ENCODE results near the gene FGF1. TPM values are rescaled to one million over a fixed set of nuclear protein-coding genes. Genes with fewer than 3 reads are reported as not detected.

The FGF1 gene
- total RNA-seq, 1 experiment from 2014 or later = not detected

- DNase-seq (ENCODE audit: low read depth, low spot score) (no peak), ATAC-seq (no peak)
- CTCF ChIA-PET = interaction anchor here (2.5 kb wide), 1 partner anchor 100 kb away, joined by 6 read pairs; no protein-coding TSS in a partner anchor
Observed at GRCh38 chr5:142613271-142613671, 72.6 kb downstream of the FGF1 start.

DNA sequence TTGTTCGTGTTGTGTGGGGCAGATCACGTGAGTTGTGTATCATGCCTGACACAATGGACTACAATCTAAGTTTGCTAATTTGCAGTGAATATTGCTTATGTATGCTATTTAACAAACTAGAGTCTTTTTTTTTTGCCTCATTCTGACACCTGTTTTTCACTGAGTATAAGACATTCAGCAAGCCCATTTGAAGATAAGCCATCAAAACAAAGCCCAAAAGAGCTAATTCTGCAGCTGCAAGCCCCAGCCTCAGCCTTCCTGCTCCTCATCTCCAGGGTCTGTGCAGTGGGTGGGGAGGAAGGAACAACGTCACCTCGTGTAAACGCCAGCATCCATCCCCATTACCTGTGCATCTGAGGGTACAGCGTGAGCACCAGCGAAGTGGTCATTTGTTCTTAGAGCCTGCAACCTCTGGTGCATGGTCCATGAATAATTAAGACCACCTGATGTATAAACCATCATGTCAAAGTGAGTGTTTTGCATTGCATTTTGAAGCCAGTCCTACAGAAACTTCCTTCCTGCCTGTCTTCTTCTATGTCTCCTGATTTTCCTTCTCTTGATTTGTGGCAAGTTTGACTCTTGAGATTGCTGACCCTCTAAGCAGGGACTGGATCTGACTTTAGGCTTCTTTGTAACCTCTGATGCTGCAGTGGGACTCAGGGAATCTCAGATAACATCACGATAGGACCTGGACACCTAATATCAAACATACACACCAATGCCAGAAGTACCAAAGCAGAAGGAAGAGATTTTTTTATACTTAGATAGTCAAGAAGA is 73.2 kb downstream of the FGF1 start:
- in situ Hi-C loops (cut with HindIII; ENCODE audit: low pct_unique_long_range_greater_than_20kb, low sequenced_read_pairs) = no loop called here
- no peaks in the 10 kb centered on the region for H3K27me3 ChIP-seq (ENCODE audit: control insufficient read depth, insufficient read depth, low read length)
- H3K4me3 ChIP-seq (ENCODE audit: low read depth in 2 of 2, low read length in 2 of 2) = no peak overlapping the region
- no TSS peak for BruUV-seq (replicated peaks)
- intact Hi-C loops (cut with micrococcal nuclease; ENCODE audit: unreplicated experiment) = no loop called here
- no peaks in the 10 kb centered on the region; the same call in 1 of the 2 replicates for H3K4me1 ChIP-seq (ENCODE audit: control insufficient read depth, insufficient read depth, low read length)
- no peak overlapping the region for H3K27ac ChIP-seq (ENCODE audit: low read length)
- ATAC-seq (no peak), DNase-seq (ENCODE audit: low read depth, low spot score) (no peak)
- H3K9me3 ChIP-seq (ENCODE audit: control insufficient read depth, insufficient read depth, low read depth, low read length) = no peaks in the 10 kb centered on the region
- ChIA-PET CTCF (interaction anchor here (0.6 kb wide), 2 partner anchors 30 to 418 kb away, joined by 8 to 10 read pairs; no protein-coding TSS in a partner anchor), POLR2A (no interaction called here)
- no peaks in the 10 kb centered on the region for H3K36me3 ChIP-seq (ENCODE audit: control insufficient read depth, insufficient read depth, low read length)
- TF ChIP-seq TCF7L2 (IDR thresholded peaks at IDR 0.05; ENCODE audit: low read depth, low read length) = no peak

More at GRCh38 chr5:142613271-142613671, 72.6 kb downstream of the FGF1 start:
- H3K27ac ChIP-seq (ENCODE audit: low read length) = no peak overlapping the region
- no peaks in the 10 kb centered on the region for H3K36me3 ChIP-seq (ENCODE audit: control insufficient read depth, insufficient read depth, low read length)
- BruUV-seq (replicated peaks) = no TSS peak
- H3K9me3 ChIP-seq (ENCODE audit: control insufficient read depth, insufficient read depth, low read depth, low read length) = no peaks in the 10 kb centered on the region
- no peak overlapping the region for H3K4me3 ChIP-seq (ENCODE audit: low read depth in 2 of 2, low read length in 2 of 2)
- POLR2A ChIA-PET = no interaction called here
- in situ Hi-C loops (cut with HindIII; ENCODE audit: low pct_unique_long_range_greater_than_20kb, low sequenced_read_pairs) = no loop called here
- intact Hi-C loops (cut with micrococcal nuclease; ENCODE audit: unreplicated experiment) = no loop called here
- no peaks in the 10 kb centered on the region; the same call in 1 of the 2 replicates for H3K4me1 ChIP-seq (ENCODE audit: control insufficient read depth, insufficient read depth, low read length)
- no peaks in the 10 kb centered on the region for H3K27me3 ChIP-seq (ENCODE audit: control insufficient read depth, insufficient read depth, low read length)
- no peak for TF ChIP-seq SIN3A (IDR thresholded peaks at IDR 0.05; ENCODE audit: borderline replicate concordance, insufficient read depth, low read depth, low read length)
- TF ChIP-seq REST (IDR thresholded peaks at IDR 0.05; ENCODE audit: insufficient read depth in 1 of 2, low read depth in 2 of 2, low read length in 1 of 2) = no peak
- TF ChIP-seq POLR2AphosphoS5 (IDR thresholded peaks at IDR 0.05; ENCODE audit: low read depth, low read length) = no peak
- no peak for TF ChIP-seq TCF7L2 (IDR thresholded peaks at IDR 0.05; ENCODE audit: low read depth, low read length)
- TF ChIP-seq CTCF (IDR thresholded peaks at IDR 0.05) = no peak

GRCh38 chr5:142611154-142611553 is 74.7 kb downstream of the FGF1 start:
- CTCF ChIA-PET = interaction anchor here (1.9 kb wide), 1 partner anchor 44 kb away, joined by 12 read pairs; no protein-coding TSS in a partner anchor
- in situ Hi-C loops (cut with HindIII; ENCODE audit: low pct_unique_long_range_greater_than_20kb, low sequenced_read_pairs) = no loop called here

More at GRCh38 chr5:142611154-142611553, 74.7 kb downstream of the FGF1 start:
- ATAC-seq = peak; percentile 94
- no peaks in the 10 kb centered on the region for H3K36me3 ChIP-seq (ENCODE audit: control insufficient read depth, insufficient read depth, low read length)
- POLR2A ChIA-PET = no interaction called here
- peak; percentile 73 for DNase-seq (ENCODE audit: low read depth, low spot score)
- TF ChIP-seq CTCF (IDR thresholded peaks at IDR 0.05) = peak; percentile 97
- TF ChIP-seq REST (IDR thresholded peaks at IDR 0.05; ENCODE audit: insufficient read depth in 1 of 2, low read depth in 2 of 2, low read length in 1 of 2) = no peak
- intact Hi-C loops (cut with micrococcal nuclease; ENCODE audit: unreplicated experiment) = loop anchor here (1.0 to 2.0 kb wide), 2 partner anchors 44 to 88 kb away; no protein-coding TSS in a partner anchor
- no TSS peak for BruUV-seq (replicated peaks)
- no peaks in the 10 kb centered on the region; the same call in 1 of the 2 replicates for H3K4me1 ChIP-seq (ENCODE audit: control insufficient read depth, insufficient read depth, low read length)
- H3K4me3 ChIP-seq (ENCODE audit: low read depth in 2 of 2, low read length in 2 of 2) = no peak overlapping the region
- no peaks in the 10 kb centered on the region for H3K9me3 ChIP-seq (ENCODE audit: control insufficient read depth, insufficient read depth, low read depth, low read length)
- H3K27ac ChIP-seq (ENCODE audit: low read length) = no peak overlapping the region
- no peaks in the 10 kb centered on the region for H3K27me3 ChIP-seq (ENCODE audit: control insufficient read depth, insufficient read depth, low read length)

Measured in Panc1 (cell line).